Suprapubic skin (tissue), 4 donors: ENCODE results near the gene PDE2A. TPM values are rescaled to one million over a fixed set of nuclear protein-coding genes. Genes with fewer than 3 reads are reported as not detected.

ENCODE experiments used
- DNase-seq, 2 donors: peaks; one replicate each; pipeline ENCODE4 v3.0.0-alpha.2; 2019; ENCODE audit warnings: low spot score in 2 of 2
- H3K27ac ChIP-seq: fragments of 200-600 bp; sonication (generic); one replicate; pipeline ENCODE4 v1.5.1; 2019
- H3K27me3 ChIP-seq: fragments of 200-600 bp; sonication (generic); one replicate; pipeline ENCODE4 v1.5.1; 2019
- H3K36me3 ChIP-seq: fragments of 200-600 bp; sonication (generic); one replicate; pipeline ENCODE4 v1.5.1; 2019
- H3K4me1 ChIP-seq: fragments of 200-600 bp; sonication (generic); one replicate; pipeline ENCODE4 v1.5.1; 2019
- H3K4me3 ChIP-seq: fragments of 200-600 bp; sonication (generic); one replicate; pipeline ENCODE4 v1.5.1; 2019; ENCODE audit warnings: mild to moderate bottlenecking
- H3K9me3 ChIP-seq: fragments of 200-600 bp; sonication (generic); one replicate; pipeline ENCODE4 v1.5.1; 2019
- EP300 ChIP-seq: sonication (generic); formaldehyde crosslinking; IDR thresholded peaks from one replicate; pipeline ENCODE4 v1.6.1; 2017; ENCODE audit warnings: antibody characterized with exemption
- POLR2A ChIP-seq, 2 donors: fragments of 450-650 bp; IDR thresholded peaks; one replicate each; pipeline ENCODE4 v1.6.1; 2017; ENCODE audit warnings: antibody characterized with exemption in 2 of 2, mild to moderate bottlenecking in 2 of 2, moderate library complexity in 2 of 2
- POLR2AphosphoS5 ChIP-seq, 3 donors: sonication (generic); formaldehyde crosslinking; IDR thresholded peaks; one replicate each; pipeline ENCODE4 v1.6.1; 2017; ENCODE audit warnings: antibody characterized with exemption in 3 of 3
- WGBS: methylation state at CpG from one replicate; pipeline ENCODE4 v1.1.5; 2018; 5-methylcytosine and 5-hydroxymethylcytosine counted together
- total RNA-seq, 4 donors: library from RNA; depleted of rRNA; stranded (reverse); fragments of >200 nt; gene quantifications; one replicate each; pipeline ENCODE4 v1.1.0, GENCODE V29; 2016
- TF ChIP-seq, protein P1 (sequence below), 2 donors: fragments of 200-600 bp in 1 of 2; fragments of 450-650 bp in 1 of 2; sonication (generic) in 1 of 2; IDR thresholded peaks; one replicate each; pipeline ENCODE4 v1.5.1; 2016 to 2019; ENCODE audit warnings: antibody characterized with exemption in 2 of 2, mild to moderate bottlenecking in 1 of 2, moderate library complexity in 1 of 2

PDE2A gene
- total RNA-seq, 4 donors from 2014 or later: 5.4 to 49.9 (median 31.2) TPM

DNA sequence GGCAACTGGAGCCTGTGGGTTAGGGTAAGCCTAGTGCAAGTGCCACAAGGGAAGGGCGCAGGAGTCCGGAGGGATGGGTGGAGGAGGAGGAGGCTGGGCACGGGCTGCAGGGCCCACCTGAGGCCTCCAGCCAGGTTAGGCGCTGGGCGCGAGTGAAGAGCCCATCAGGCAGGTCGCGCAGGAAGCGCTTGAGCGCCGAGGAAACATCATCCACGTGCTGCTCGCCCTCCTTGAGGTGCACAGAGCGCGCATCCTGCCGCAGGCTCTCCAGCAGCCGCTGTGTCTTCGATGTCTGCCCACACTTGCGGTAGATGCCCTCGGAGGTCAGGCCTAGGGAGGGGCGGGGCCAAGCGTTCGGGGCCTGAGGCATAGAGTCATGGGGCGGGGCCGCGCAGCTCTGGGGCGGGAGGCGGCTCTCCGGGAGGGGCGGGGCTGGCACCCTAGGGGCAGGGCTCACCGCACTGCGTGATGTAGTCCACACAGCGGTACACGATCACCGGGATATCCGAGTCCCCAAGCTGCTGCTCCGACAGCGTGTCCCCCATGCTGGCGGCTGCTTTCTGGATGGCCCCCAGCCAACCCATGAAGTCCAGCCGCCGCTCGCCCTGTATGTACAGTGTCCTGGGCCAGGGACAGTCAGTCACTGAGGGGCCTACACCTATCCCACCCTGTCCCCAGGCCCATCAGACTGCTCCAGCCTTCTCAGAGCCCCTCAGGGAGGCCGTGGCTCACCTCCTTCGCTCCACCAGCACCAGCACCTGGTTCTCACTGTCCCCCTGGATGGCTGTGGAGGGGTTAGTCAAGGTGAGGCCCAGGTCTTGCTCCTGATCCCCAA lies 22.9 kb upstream of the PDE2A start:
- Histone ChIP-seq H3K36me3 (peaks cover 100% of the 10 kb centered on the region), H3K9me3 (no peaks in the 10 kb centered on the region), H3K4me3 (no peak overlapping the region), H3K27ac (no peak overlapping the region), H3K4me1 (peaks cover 21% of the 10 kb centered on the region), H3K27me3 (no peaks in the 10 kb centered on the region)
- TF ChIP-seq EP300: no peak
- TF ChIP-seq POLR2AphosphoS5 (IDR thresholded peaks at IDR 0.05): no peak
- TF ChIP-seq POLR2A (IDR thresholded peaks at IDR 0.05): no peak
- TF ChIP-seq, protein P1, sequence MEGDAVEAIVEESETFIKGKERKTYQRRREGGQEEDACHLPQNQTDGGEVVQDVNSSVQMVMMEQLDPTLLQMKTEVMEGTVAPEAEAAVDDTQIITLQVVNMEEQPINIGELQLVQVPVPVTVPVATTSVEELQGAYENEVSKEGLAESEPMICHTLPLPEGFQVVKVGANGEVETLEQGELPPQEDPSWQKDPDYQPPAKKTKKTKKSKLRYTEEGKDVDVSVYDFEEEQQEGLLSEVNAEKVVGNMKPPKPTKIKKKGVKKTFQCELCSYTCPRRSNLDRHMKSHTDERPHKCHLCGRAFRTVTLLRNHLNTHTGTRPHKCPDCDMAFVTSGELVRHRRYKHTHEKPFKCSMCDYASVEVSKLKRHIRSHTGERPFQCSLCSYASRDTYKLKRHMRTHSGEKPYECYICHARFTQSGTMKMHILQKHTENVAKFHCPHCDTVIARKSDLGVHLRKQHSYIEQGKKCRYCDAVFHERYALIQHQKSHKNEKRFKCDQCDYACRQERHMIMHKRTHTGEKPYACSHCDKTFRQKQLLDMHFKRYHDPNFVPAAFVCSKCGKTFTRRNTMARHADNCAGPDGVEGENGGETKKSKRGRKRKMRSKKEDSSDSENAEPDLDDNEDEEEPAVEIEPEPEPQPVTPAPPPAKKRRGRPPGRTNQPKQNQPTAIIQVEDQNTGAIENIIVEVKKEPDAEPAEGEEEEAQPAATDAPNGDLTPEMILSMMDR (IDR thresholded peaks at IDR 0.05): no peak
- WGBS: 59% methylated on average over 22 of the region's 44 CpGs
- DNase-seq: peak in 1 of 2 donors; percentile 90

DNA sequence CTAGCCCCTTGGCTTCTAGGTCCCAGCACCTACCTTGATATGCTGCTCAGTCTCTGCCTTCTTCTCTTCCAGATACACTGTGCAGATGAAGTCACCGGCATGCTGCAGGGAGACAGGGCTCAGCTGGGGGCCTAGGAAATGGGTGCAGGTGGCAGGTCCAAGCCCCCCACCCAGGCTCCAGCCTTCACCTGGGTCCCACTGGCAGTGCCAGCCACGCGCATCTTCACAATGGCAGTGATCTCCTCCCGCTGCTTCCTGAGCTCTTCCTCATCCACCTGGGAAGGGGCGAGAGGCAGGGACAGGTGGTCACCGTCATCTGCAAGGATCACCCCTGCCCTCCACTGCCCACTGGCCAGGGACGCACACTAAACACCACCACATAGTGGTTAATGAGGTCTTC lies 21.1 kb upstream of the PDE2A start:
- WGBS: 98% methylated on average over 7 of the region's 7 CpGs
- Histone ChIP-seq H3K36me3 (peaks cover 98% of the 10 kb centered on the region), H3K27me3 (no peaks in the 10 kb centered on the region), H3K4me3 (no peak overlapping the region), H3K4me1 (peaks cover 12% of the 10 kb centered on the region), H3K27ac (no peak overlapping the region), H3K9me3 (no peaks in the 10 kb centered on the region)
- no peak for TF ChIP-seq POLR2A (IDR thresholded peaks at IDR 0.05)
- no peak for TF ChIP-seq POLR2AphosphoS5 (IDR thresholded peaks at IDR 0.05)
- no peak for DNase-seq

DNA sequence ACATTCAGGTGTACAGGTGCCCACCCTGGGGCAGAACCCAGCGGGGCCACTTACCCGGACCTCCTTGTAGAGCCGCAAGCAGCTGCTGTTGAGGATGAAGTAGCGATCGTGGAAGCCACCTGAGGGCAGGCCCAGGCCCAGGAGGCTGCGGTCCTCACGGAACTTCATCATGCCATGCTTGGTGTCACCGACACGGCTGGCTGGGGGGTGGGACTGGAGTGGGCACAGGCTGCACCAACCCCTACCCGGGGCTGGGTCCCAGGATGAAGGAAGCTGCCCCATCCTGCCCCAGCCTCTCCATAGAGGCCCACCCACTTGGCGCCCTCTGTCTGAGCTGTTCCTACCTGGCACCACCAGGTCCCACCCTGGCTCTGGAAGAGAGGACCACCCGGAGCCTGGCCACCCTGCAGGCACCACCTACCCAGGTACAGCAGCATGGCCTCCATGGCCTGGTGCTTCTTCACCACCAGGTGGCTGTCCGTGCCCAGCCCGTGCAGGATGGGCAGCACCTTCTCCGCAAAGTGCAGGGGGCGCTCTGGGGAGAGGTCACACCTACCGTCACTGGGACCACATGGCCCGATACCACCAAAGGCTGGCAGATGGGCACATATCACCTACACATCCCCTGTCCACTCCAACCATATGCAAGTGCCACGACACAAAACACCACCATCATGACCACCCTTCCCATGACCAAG lies 19.2 kb upstream of the PDE2A start:
- TF ChIP-seq POLR2AphosphoS5 (IDR thresholded peaks at IDR 0.05) (no peak), EP300 (no peak), POLR2A (IDR thresholded peaks at IDR 0.05) (no peak)
- TF ChIP-seq, protein P1 (IDR thresholded peaks at IDR 0.05): no peak
- Histone ChIP-seq H3K27ac (no peak overlapping the region), H3K36me3 (peaks cover 98% of the 10 kb centered on the region), H3K4me3 (no peak overlapping the region), H3K27me3 (no peaks in the 10 kb centered on the region), H3K9me3 (no peaks in the 10 kb centered on the region), H3K4me1 (peaks cover 11% of the 10 kb centered on the region)
- no peak for DNase-seq
- 95% methylated on average over 6 of the region's 19 CpGs for WGBS

DNA sequence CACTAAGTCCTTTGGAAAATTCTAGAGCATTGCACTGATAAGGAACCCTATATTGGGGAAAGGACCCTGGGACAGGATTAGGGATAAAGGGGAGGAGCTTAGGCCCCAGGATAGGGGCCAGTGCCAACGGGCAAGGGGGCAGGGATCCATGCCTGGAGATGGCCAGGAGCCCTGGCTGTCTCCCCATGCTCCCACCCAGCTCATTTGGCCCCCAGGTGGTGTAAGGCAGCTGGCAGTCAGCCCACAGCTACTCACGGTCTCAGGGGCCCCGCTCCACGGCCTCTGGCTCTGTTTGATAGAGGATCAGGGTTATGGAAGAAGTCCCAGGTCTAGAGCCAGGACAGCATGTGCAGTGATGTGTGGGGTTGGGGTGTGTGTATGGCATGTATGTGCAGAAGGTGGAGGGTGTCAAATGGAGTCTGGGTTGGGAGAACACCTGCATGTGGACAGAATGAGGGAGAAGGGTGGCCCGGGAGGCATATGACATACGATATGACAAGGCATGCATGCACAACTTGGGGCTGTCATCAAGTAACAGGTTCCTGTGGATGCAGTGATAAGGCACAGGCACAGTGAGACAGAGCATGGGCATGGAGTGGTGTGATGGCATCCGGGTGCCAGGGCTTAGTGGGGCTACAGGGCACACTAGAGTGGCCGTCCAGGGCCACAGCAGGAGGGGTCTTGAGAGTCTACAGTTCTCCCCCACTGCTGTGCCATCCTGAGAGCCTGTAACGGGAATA lies 18.4 kb upstream of the PDE2A start:
- Histone ChIP-seq H3K4me3 (no peak overlapping the region), H3K36me3 (peaks cover 97% of the 10 kb centered on the region), H3K9me3 (no peaks in the 10 kb centered on the region), H3K27ac (no peak overlapping the region), H3K27me3 (no peaks in the 10 kb centered on the region), H3K4me1 (peaks cover 8% of the 10 kb centered on the region)
- DNase-seq: no peak
- TF ChIP-seq POLR2AphosphoS5 (IDR thresholded peaks at IDR 0.05) (no peak), POLR2A (IDR thresholded peaks at IDR 0.05) (no peak), EP300 (no peak)
- TF ChIP-seq, protein P1 (IDR thresholded peaks at IDR 0.05): no peak
- WGBS: 67% methylated on average over 8 of the region's 9 CpGs

DNA sequence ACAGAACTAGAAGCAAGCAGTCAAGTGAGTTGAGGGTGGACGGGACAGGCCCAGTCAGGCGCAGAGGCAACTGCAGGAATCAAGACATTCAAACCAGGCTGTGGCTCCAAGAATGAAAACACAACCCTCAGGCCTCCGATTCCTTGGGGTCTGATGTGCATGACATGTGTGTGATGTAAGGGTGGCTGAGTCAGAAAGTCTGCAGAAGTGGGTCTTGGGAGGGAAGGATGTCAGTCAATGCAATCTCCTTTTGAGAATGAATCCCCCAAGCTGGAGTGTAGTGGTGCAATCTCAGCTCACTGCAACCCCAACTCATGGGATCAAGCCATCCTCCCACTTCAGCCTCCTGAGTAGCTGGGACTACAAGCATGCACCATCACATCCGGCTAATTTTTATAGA lies 15.9 kb upstream of the PDE2A start:
- Histone ChIP-seq H3K27ac (no peak overlapping the region), H3K27me3 (no peaks in the 10 kb centered on the region), H3K36me3 (peaks cover 95% of the 10 kb centered on the region), H3K4me1 (peaks cover 25% of the 10 kb centered on the region), H3K9me3 (no peaks in the 10 kb centered on the region), H3K4me3 (no peak overlapping the region)
- 88% methylated on average over 4 of the region's 4 CpGs for WGBS
- DNase-seq: no peak
- TF ChIP-seq EP300 (no peak), POLR2AphosphoS5 (IDR thresholded peaks at IDR 0.05) (no peak), POLR2A (IDR thresholded peaks at IDR 0.05) (no peak)
- TF ChIP-seq, protein P1 (IDR thresholded peaks at IDR 0.05): no peak
